GM19372 (cell line): ENCODE results near the gene MAP2K5.
"Not testable (repeated sequence)": the region's sequence is repeated elsewhere in the genome, so short reads cannot be mapped to it uniquely, and the experiment has no call there.

Source experiments
- ATAC-seq: cut with Tn5 transposase; IDR thresholded peaks from one replicate; pipeline ENCODE4 v1.9.1; 2021; ENCODE audit warnings: mild to moderate bottlenecking, low read depth, moderate library complexity; ENCODE audit not compliant: unreplicated experiment

Gene MAP2K5

GRCh38 chr15:67646847-67647246 is 104.3 kb downstream of the MAP2K5 start:
- no peak for ATAC-seq

- ATAC-seq, result no peak
Measured at GRCh38 chr15:67652586-67652985, 110.1 kb downstream of the MAP2K5 start.

GRCh38 chr15:67660446-67660845 is 117.9 kb downstream of the MAP2K5 start:
- no peak for ATAC-seq

GRCh38 chr15:67660874-67661606 is 118.5 kb downstream of the MAP2K5 start:
- ATAC-seq, result no peak

GRCh38 chr15:67670647-67671305 is 128.3 kb downstream of the MAP2K5 start:
- ATAC-seq, result no peak

GRCh38 chr15:67672834-67673233 is 130.3 kb downstream of the MAP2K5 start:
- ATAC-seq, result not testable (repeated sequence)

GRCh38 chr15:67674983-67675382 is 132.5 kb downstream of the MAP2K5 start:
- ATAC-seq, result no peak

- ATAC-seq, result no peak
Measured at GRCh38 chr15:67678089-67678488, 135.6 kb downstream of the MAP2K5 start.

GRCh38 chr15:67678993-67679392 is 136.5 kb downstream of the MAP2K5 start:
- ATAC-seq, result no peak

- ATAC-seq, result no peak
Measured at GRCh38 chr15:67680641-67681040, 138.1 kb downstream of the MAP2K5 start.

- ATAC-seq, result no peak
Measured at GRCh38 chr15:67685008-67685599, 142.6 kb downstream of the MAP2K5 start.

- ATAC-seq, result no peak
Measured at GRCh38 chr15:67685716-67686115, 143.2 kb downstream of the MAP2K5 start.

- no peak for ATAC-seq
Measured at GRCh38 chr15:67690936-67691335, 148.4 kb downstream of the MAP2K5 start.

- no peak for ATAC-seq
Measured at GRCh38 chr15:67691450-67691849, 148.9 kb downstream of the MAP2K5 start.

GRCh38 chr15:67692573-67692972 is 150.1 kb downstream of the MAP2K5 start:
- no peak for ATAC-seq

- ATAC-seq, result no peak
Measured at GRCh38 chr15:67696087-67696486, 153.6 kb downstream of the MAP2K5 start.

- no peak for ATAC-seq
Measured at GRCh38 chr15:67700023-67700422, 157.5 kb downstream of the MAP2K5 start.

- ATAC-seq, result no peak
Measured at GRCh38 chr15:67701669-67702068, 159.2 kb downstream of the MAP2K5 start.

GRCh38 chr15:67707520-67708283 is 165.2 kb downstream of the MAP2K5 start:
- ATAC-seq, result no peak

- no peak for ATAC-seq
Measured at GRCh38 chr15:67708500-67708899, 166.0 kb downstream of the MAP2K5 start.

GRCh38 chr15:67715170-67715569 is 172.7 kb downstream of the MAP2K5 start:
- ATAC-seq, result no peak
